Panc1 (cell line): Measurements from ENCODE around the gene KCNK6. TPM values are rescaled to one million over a fixed set of nuclear protein-coding genes. Genes with fewer than 3 reads are reported as not detected.

Source experiments
- ATAC-seq: fragments of 200-7000 bp; cut with Tn5 transposase; 2 replicates; pipeline ENCODE4 v1.9.1; 2020; ENCODE audit warnings: mild to moderate bottlenecking, moderate library complexity
- BruUV-seq: library from RNA; stranded (reverse); fragments of 400-500 nt; replicated peaks from 2 replicates; lab custom pipeline; 2021; lab: Mats Ljungman, UMichigan
- CTCF ChIA-PET: fragments of 300-600 bp; sonication (Branson Sonifier 250); formaldehyde crosslinking; loops from one replicate; lab custom pipeline; 2022; ENCODE audit warnings: antibody characterized with exemption; lab: Charles Lee
- POLR2A ChIA-PET: fragments of 300-600 bp; sonication (Branson Sonifier 250); formaldehyde crosslinking; loops from one replicate; lab custom pipeline; 2022; ENCODE audit warnings: antibody characterized with exemption; lab: Charles Lee
- DNase-seq: peaks from one replicate; pipeline ENCODE4 v3.0.0-alpha.2; 2010; ENCODE audit warnings: low read depth, low spot score
- H3K27ac ChIP-seq: 2 replicates; pipeline ENCODE4 v1.5.1; 2011; ENCODE audit warnings: mild to moderate bottlenecking, low read length, inconsistent platforms
- H3K27me3 ChIP-seq: fragments of 200-500 bp; sonication (Bioruptor generic); 2 replicates; pipeline ENCODE4 v1.6.0; 2014; ENCODE audit warnings: low read length, inconsistent platforms; ENCODE audit not compliant: control insufficient read depth, insufficient read depth
- H3K36me3 ChIP-seq: fragments of 200-500 bp; sonication (Bioruptor generic); 2 replicates; pipeline ENCODE4 v1.5.1; 2014; ENCODE audit warnings: inconsistent platforms, mild to moderate bottlenecking, low read length, moderate library complexity; ENCODE audit not compliant: control insufficient read depth, insufficient read depth
- H3K4me1 ChIP-seq: 2 replicates; pipeline ENCODE4 v1.5.1; 2011; ENCODE audit warnings: inconsistent platforms, mild to moderate bottlenecking, low read length, moderate library complexity; ENCODE audit not compliant: control insufficient read depth, insufficient read depth
- H3K4me3 ChIP-seq, 2 experiments: 2 replicates each; pipeline ENCODE4 v1.5.1; 2011 to 2012; ENCODE audit warnings: low read depth in 2 of 2, low read length in 2 of 2, mild to moderate bottlenecking in 2 of 2, inconsistent platforms in 1 of 2, moderate library complexity in 1 of 2
- H3K9me3 ChIP-seq: fragments of 200-500 bp; sonication (Bioruptor generic); 2 replicates; pipeline ENCODE4 v1.5.1; 2014; ENCODE audit warnings: low read depth, mild to moderate bottlenecking, inconsistent platforms, low read length, moderate library complexity; ENCODE audit not compliant: control insufficient read depth, insufficient read depth
- POLR2AphosphoS5 ChIP-seq: IDR thresholded peaks from 2 replicates; pipeline ENCODE4 v1.6.1; 2012; ENCODE audit warnings: mild to moderate bottlenecking, low read depth, low read length, moderate library complexity
- REST ChIP-seq, 2 experiments: IDR thresholded peaks; 2 replicates each; pipeline ENCODE4 v1.6.1; 2011 to 2012; ENCODE audit warnings: low read depth in 2 of 2, control low read depth in 1 of 2, low read length in 1 of 2, mild to moderate bottlenecking in 1 of 2, moderate library complexity in 1 of 2; ENCODE audit not compliant: insufficient read depth in 1 of 2
- SIN3A ChIP-seq: IDR thresholded peaks from 2 replicates; pipeline ENCODE4 v1.6.1; 2012; ENCODE audit warnings: low read depth, mild to moderate bottlenecking, low read length, moderate library complexity, borderline replicate concordance; ENCODE audit not compliant: insufficient read depth
- TCF7L2 ChIP-seq: IDR thresholded peaks from 2 replicates; pipeline ENCODE4 v1.6.1; 2011; ENCODE audit warnings: mild to moderate bottlenecking, low read depth, low read length, inconsistent platforms
- in situ Hi-C: cut with HindIII; loops from 2 replicates; pipeline ENCODE4 v1.10.0; 2016; ENCODE audit warnings: low sequenced_read_pairs, low pct_unique_long_range_greater_than_20kb
- intact Hi-C: fragments of 100-400 bp; cut with micrococcal nuclease; formaldehyde crosslinking; loops from one replicate; pipeline ENCODE4 v1.10.0; 2022; ENCODE audit not compliant: unreplicated experiment
- total RNA-seq: library from RNA; stranded (reverse); gene quantifications from one replicate; pipeline ENCODE4 v1.2.1, GENCODE V29; 2021; ENCODE audit not compliant: unreplicated experiment
- TF ChIP-seq, protein P1 (sequence below): fragments of 450-650 bp; IDR thresholded peaks from 2 replicates; pipeline ENCODE4 v1.5.1; 2017; ENCODE audit warnings: mild to moderate bottlenecking

Gene KCNK6
- total RNA-seq, 1 experiment from 2014 or later = 17.2 TPM

GRCh38 chr19:38374332-38375097, 54.9 kb downstream of the KCNK6 start, which contains the start of gene PSMD8:
Gene PSMD8, plus strand, starts transcription at chr19:38374571. Its CDS starts 31 bp downstream, at chr19:38374602.
- Histone ChIP-seq H3K4me1 (peaks cover 10% of the 10 kb centered on the region), H3K27ac (peak within 1 kb of the TSS; percentile 92), H3K4me3 (peak within 1 kb of the TSS; percentile 85 to 87), H3K36me3 (peaks cover 4% of the 10 kb centered on the region; the same call in 1 of the 2 replicates), H3K27me3 (no peaks in the 10 kb centered on the region), H3K9me3 (no peaks in the 10 kb centered on the region)
- CTCF ChIA-PET = interaction anchor here (0.6 to 1.3 kb wide), 6 partner anchors 9 to 148 kb away, joined by 3 to 13 read pairs (median 4); partner anchors contain the start of genes CATSPERG and GGN
- intact Hi-C loops (no loop called here), in situ Hi-C loops (no loop called here)
- ATAC-seq (peak; percentile 99), DNase-seq (peak; percentile 97)
- POLR2A ChIA-PET = interaction anchor here (0.6 to 0.9 kb wide), 3 partner anchors 10 to 443 kb away, joined by 3 to 5 read pairs (median 4); no protein-coding TSS in a partner anchor
- TF ChIP-seq POLR2AphosphoS5 (peak; percentile 99), REST (IDR thresholded peaks at IDR 0.05; ENCODE audit: insufficient read depth in 1 of 2, low read depth in 2 of 2, low read length in 1 of 2) (0 out of 4 replicates have a peak, but pooled peaks of 1 of the 2 experiments have one; percentile 64), TCF7L2 (peak; percentile 99), SIN3A (no peak; the same call in 1 of the 2 replicates)
- TF ChIP-seq, protein P1, sequence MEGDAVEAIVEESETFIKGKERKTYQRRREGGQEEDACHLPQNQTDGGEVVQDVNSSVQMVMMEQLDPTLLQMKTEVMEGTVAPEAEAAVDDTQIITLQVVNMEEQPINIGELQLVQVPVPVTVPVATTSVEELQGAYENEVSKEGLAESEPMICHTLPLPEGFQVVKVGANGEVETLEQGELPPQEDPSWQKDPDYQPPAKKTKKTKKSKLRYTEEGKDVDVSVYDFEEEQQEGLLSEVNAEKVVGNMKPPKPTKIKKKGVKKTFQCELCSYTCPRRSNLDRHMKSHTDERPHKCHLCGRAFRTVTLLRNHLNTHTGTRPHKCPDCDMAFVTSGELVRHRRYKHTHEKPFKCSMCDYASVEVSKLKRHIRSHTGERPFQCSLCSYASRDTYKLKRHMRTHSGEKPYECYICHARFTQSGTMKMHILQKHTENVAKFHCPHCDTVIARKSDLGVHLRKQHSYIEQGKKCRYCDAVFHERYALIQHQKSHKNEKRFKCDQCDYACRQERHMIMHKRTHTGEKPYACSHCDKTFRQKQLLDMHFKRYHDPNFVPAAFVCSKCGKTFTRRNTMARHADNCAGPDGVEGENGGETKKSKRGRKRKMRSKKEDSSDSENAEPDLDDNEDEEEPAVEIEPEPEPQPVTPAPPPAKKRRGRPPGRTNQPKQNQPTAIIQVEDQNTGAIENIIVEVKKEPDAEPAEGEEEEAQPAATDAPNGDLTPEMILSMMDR = no peak
- no TSS peak for BruUV-seq

- DNase-seq (no peak), ATAC-seq (peak; percentile 10)
- TF ChIP-seq REST (IDR thresholded peaks at IDR 0.05; ENCODE audit: insufficient read depth in 1 of 2, low read depth in 2 of 2, low read length in 1 of 2) (no peak), POLR2AphosphoS5 (no peak), SIN3A (no peak)
- intact Hi-C loops (no loop called here), in situ Hi-C loops (no loop called here)
- ChIA-PET POLR2A (no interaction called here), CTCF (no interaction called here)
- Histone ChIP-seq H3K4me1 (peaks cover 10% of the 10 kb centered on the region), H3K36me3 (peaks cover 4% of the 10 kb centered on the region; the same call in 1 of the 2 replicates), H3K27ac (peak overlapping the region; percentile 91), H3K4me3 (peak overlapping the region; percentile 85 to 87), H3K27me3 (no peaks in the 10 kb centered on the region), H3K9me3 (no peaks in the 10 kb centered on the region)
- BruUV-seq = no TSS peak
Observed at GRCh38 chr19:38375098-38375493, 55.5 kb downstream of the KCNK6 start.
